ENCODE results near the gene PHPT1.

Gene PHPT1

GRCh38 chr9:136886610-136887597 is 37.7 kb downstream of the PHPT1 start:
- H3K9me3 ChIP-seq (ENCODE audit: severe bottlenecking) = no peaks in the 10 kb centered on the region
- H3K27me3 ChIP-seq (ENCODE audit: insufficient read depth, poor library complexity, severe bottlenecking) = no peaks in the 10 kb centered on the region
- ATAC-seq (ENCODE audit: low read depth) = no peak
- H3K36me3 ChIP-seq (ENCODE audit: low read depth) = peaks cover 23% of the 10 kb centered on the region
- DNase-seq (ENCODE audit: low spot score) = no peak
- no peaks in the 10 kb centered on the region for H3K4me1 ChIP-seq (ENCODE audit: insufficient read depth, poor library complexity, severe bottlenecking)
- no peak for TF ChIP-seq CTCF (IDR thresholded peaks at IDR 0.05; ENCODE audit: poor library complexity, severe bottlenecking)
- H3K4me3 ChIP-seq (ENCODE audit: severe bottlenecking) = peak overlapping the region; percentile 62
- H3K27ac ChIP-seq (ENCODE audit: poor library complexity, severe bottlenecking) = peak overlapping the region; percentile 68

- Histone ChIP-seq H3K27me3 (ENCODE audit: insufficient read depth, poor library complexity, severe bottlenecking) (no peaks in the 10 kb centered on the region), H3K9me3 (ENCODE audit: severe bottlenecking) (no peaks in the 10 kb centered on the region), H3K4me3 (ENCODE audit: severe bottlenecking) (no peak overlapping the region), H3K27ac (ENCODE audit: poor library complexity, severe bottlenecking) (no peak overlapping the region), H3K36me3 (ENCODE audit: low read depth) (peaks cover 33% of the 10 kb centered on the region), H3K4me1 (ENCODE audit: insufficient read depth, poor library complexity, severe bottlenecking) (no peaks in the 10 kb centered on the region)
- no peak for ATAC-seq (ENCODE audit: low read depth)
- no peak for DNase-seq (ENCODE audit: low spot score)
- TF ChIP-seq CTCF (IDR thresholded peaks at IDR 0.05; ENCODE audit: poor library complexity, severe bottlenecking) = no peak
Measured at GRCh38 chr9:136888454-136888853, 39.2 kb downstream of the PHPT1 start.

- ATAC-seq (ENCODE audit: low read depth) (no peak), DNase-seq (ENCODE audit: low spot score) (no peak)
- Histone ChIP-seq H3K4me1 (ENCODE audit: insufficient read depth, poor library complexity, severe bottlenecking) (no peaks in the 10 kb centered on the region), H3K27ac (ENCODE audit: poor library complexity, severe bottlenecking) (no peak overlapping the region), H3K9me3 (ENCODE audit: severe bottlenecking) (no peaks in the 10 kb centered on the region), H3K36me3 (ENCODE audit: low read depth) (peaks cover 33% of the 10 kb centered on the region), H3K4me3 (ENCODE audit: severe bottlenecking) (no peak overlapping the region), H3K27me3 (ENCODE audit: insufficient read depth, poor library complexity, severe bottlenecking) (no peaks in the 10 kb centered on the region)
- no peak for TF ChIP-seq CTCF (IDR thresholded peaks at IDR 0.05; ENCODE audit: poor library complexity, severe bottlenecking)
Measured at GRCh38 chr9:136889858-136890257, 40.6 kb downstream of the PHPT1 start.

- no peak for ATAC-seq (ENCODE audit: low read depth)
- TF ChIP-seq CTCF (IDR thresholded peaks at IDR 0.05; ENCODE audit: poor library complexity, severe bottlenecking) = no peak
- Histone ChIP-seq H3K4me3 (ENCODE audit: severe bottlenecking) (no peak overlapping the region), H3K27me3 (ENCODE audit: insufficient read depth, poor library complexity, severe bottlenecking) (no peaks in the 10 kb centered on the region), H3K9me3 (ENCODE audit: severe bottlenecking) (no peaks in the 10 kb centered on the region), H3K36me3 (ENCODE audit: low read depth) (peaks cover 36% of the 10 kb centered on the region), H3K27ac (ENCODE audit: poor library complexity, severe bottlenecking) (no peak overlapping the region), H3K4me1 (ENCODE audit: insufficient read depth, poor library complexity, severe bottlenecking) (no peaks in the 10 kb centered on the region)
- DNase-seq (ENCODE audit: low spot score) = no peak
Measured at GRCh38 chr9:136890661-136891060, 41.5 kb downstream of the PHPT1 start.

GRCh38 chr9:136896027-136896426 is 46.8 kb downstream of the PHPT1 start:
- Histone ChIP-seq H3K9me3 (ENCODE audit: severe bottlenecking) (no peaks in the 10 kb centered on the region), H3K27me3 (ENCODE audit: insufficient read depth, poor library complexity, severe bottlenecking) (no peaks in the 10 kb centered on the region), H3K4me1 (ENCODE audit: insufficient read depth, poor library complexity, severe bottlenecking) (peaks cover 5% of the 10 kb centered on the region), H3K4me3 (ENCODE audit: severe bottlenecking) (no peak overlapping the region), H3K27ac (ENCODE audit: poor library complexity, severe bottlenecking) (no peak overlapping the region), H3K36me3 (ENCODE audit: low read depth) (peaks cover 50% of the 10 kb centered on the region)
- DNase-seq (ENCODE audit: low spot score) (no peak), ATAC-seq (ENCODE audit: low read depth) (no peak)
- no peak for TF ChIP-seq CTCF (IDR thresholded peaks at IDR 0.05; ENCODE audit: poor library complexity, severe bottlenecking)
